ENCODE results near the gene PREPL. TPM values are rescaled to one million over a fixed set of nuclear protein-coding genes. Genes with fewer than 3 reads are reported as not detected.

PREPL gene
- total and polyA plus RNA-seq, 2 donors (not counting 3 experiments of a cell fraction or from before 2014, with no cell fraction given), result 10.1 to 25.7 TPM

GRCh38 chr2:44297431-44297830 lies 63.9 kb downstream of the PREPL start:
- Histone ChIP-seq H3K9ac (replicated peaks; ENCODE audit: extremely low read depth, insufficient read depth, low read length) (no peak overlapping the region), H3K79me2 (ENCODE audit: control insufficient read depth, insufficient read depth, low read length) (no peaks in the 10 kb centered on the region), H3K27ac (ENCODE audit: insufficient read depth, low read depth, low read length) (no peak overlapping the region), H2AFZ (ENCODE audit: low read depth, low read length) (no peak overlapping the region), H3K36me3 (ENCODE audit: control insufficient read depth in 2 of 2, extremely low read depth in 1 of 2, insufficient read depth in 2 of 2, low read length in 2 of 2) (no peaks in the 10 kb centered on the region), H3K27me3 (ENCODE audit: control insufficient read depth in 2 of 2, insufficient read depth in 2 of 2, low read length in 2 of 2) (peaks cover 3 to 12% of the 10 kb centered on the region in 2 experiments), H3K4me3 (replicated peaks in 1 of 3; ENCODE audit: insufficient read depth in 1 of 3, low read depth in 1 of 3, low read length in 3 of 3) (no peak overlapping the region), H3K4me2 (ENCODE audit: insufficient read depth, low read length) (no peak overlapping the region), H3K9me3 (replicated peaks; ENCODE audit: control insufficient read depth, insufficient read depth, low read length) (no peaks in the 10 kb centered on the region), H3K9me1 (replicated peaks; ENCODE audit: control insufficient read depth, extremely low read depth, insufficient read depth, low read length) (no peaks in the 10 kb centered on the region), H4K20me1 (replicated peaks; ENCODE audit: control insufficient read depth, extremely low read depth, insufficient read depth, low read length) (no peaks in the 10 kb centered on the region), H3K4me1 (ENCODE audit: control insufficient read depth, extremely low read depth, insufficient read depth, low read length) (no peaks in the 10 kb centered on the region)
- BruUV-seq (replicated peaks), result no TSS peak
- DNase-seq (ENCODE audit: low read depth, low spot score) (no peak), FAIRE-seq (no peak)
- intact Hi-C loops (cut with micrococcal nuclease), result no loop called here
- CTCF ChIA-PET, result interaction anchor here (0.7 kb wide), 1 partner anchor 254 kb away, joined by 3 read pairs; no protein-coding TSS in a partner anchor
- dilution Hi-C loops (cut with MboI; ENCODE audit: extremely low pct_ligation_motif_present, low sequenced_read_pairs), result no loop called here
- POLR2A ChIA-PET, result no interaction called here
- no peak for TF ChIP-seq CTCF (IDR thresholded peaks at IDR 0.05; ENCODE audit: extremely low read depth in 1 of 2, insufficient read depth in 1 of 2, low read depth in 1 of 2, low read length in 2 of 2)
- no peak for TF ChIP-seq POLR2AphosphoS5 (IDR thresholded peaks at IDR 0.05; ENCODE audit: insufficient read depth, low read depth, low read length)
- TF ChIP-seq EZH2 (IDR thresholded peaks at IDR 0.05; ENCODE audit: borderline replicate concordance, low read depth, low read length, severe bottlenecking), result no peak
- no peak for TF ChIP-seq POLR2A (IDR thresholded peaks at IDR 0.05; ENCODE audit: low read depth, low read length)
- no peak for TF ChIP-seq FOS (IDR thresholded peaks at IDR 0.05; ENCODE audit: borderline replicate concordance, insufficient read depth, low read length)

DNA sequence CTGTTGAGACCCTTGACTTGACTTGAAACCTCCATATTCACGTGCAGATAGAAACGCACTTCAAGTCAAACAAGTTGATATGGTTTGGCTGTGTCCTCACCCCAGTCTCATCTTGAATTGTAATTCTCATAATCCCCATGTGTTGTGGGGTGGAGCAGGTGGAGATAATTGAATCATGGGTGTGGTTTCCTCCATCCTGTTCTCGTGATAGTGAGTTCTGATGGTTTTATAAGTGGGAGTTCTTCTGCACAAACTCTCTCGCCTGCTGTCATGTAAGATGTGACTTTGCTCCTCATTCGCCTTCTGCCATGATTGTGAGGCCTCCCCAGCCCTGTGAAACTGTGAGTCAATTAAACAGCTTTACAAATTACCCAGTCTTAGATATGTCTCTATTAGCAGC lies 64.6 kb downstream of the PREPL start:
- no peaks in the 10 kb centered on the region for H4K20me1 ChIP-seq (replicated peaks; ENCODE audit: control insufficient read depth, extremely low read depth, insufficient read depth, low read length)
- no TSS peak for BruUV-seq (replicated peaks)
- no peaks in the 10 kb centered on the region for H3K9me3 ChIP-seq (replicated peaks; ENCODE audit: control insufficient read depth, insufficient read depth, low read length)
- H3K27me3 ChIP-seq (ENCODE audit: control insufficient read depth in 2 of 2, insufficient read depth in 2 of 2, low read length in 2 of 2), result peaks cover 3 to 12% of the 10 kb centered on the region in 2 experiments
- H3K27ac ChIP-seq (ENCODE audit: insufficient read depth, low read depth, low read length), result no peak overlapping the region
- no peaks in the 10 kb centered on the region for H3K79me2 ChIP-seq (ENCODE audit: control insufficient read depth, insufficient read depth, low read length)
- TF ChIP-seq POLR2AphosphoS5 (IDR thresholded peaks at IDR 0.05; ENCODE audit: insufficient read depth, low read depth, low read length), result no peak
- no peak for TF ChIP-seq CTCF (IDR thresholded peaks at IDR 0.05; ENCODE audit: extremely low read depth in 1 of 2, insufficient read depth in 1 of 2, low read depth in 1 of 2, low read length in 2 of 2)
- TF ChIP-seq JUN (IDR thresholded peaks at IDR 0.05; ENCODE audit: borderline replicate concordance, insufficient read depth, insufficient read length, low read depth), result no peak
- no peak for TF ChIP-seq GATA2 (IDR thresholded peaks at IDR 0.05; ENCODE audit: insufficient read depth, insufficient read length, low read depth, low read length)
- no peak for TF ChIP-seq EZH2 (IDR thresholded peaks at IDR 0.05; ENCODE audit: borderline replicate concordance, low read depth, low read length, severe bottlenecking)
- no peak for TF ChIP-seq MYC (IDR thresholded peaks at IDR 0.05; ENCODE audit: low read depth, low read length)
- TF ChIP-seq, protein P1, sequence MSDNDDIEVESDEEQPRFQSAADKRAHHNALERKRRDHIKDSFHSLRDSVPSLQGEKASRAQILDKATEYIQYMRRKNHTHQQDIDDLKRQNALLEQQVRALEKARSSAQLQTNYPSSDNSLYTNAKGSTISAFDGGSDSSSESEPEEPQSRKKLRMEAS (IDR thresholded peaks at IDR 0.05; ENCODE audit: insufficient read depth, insufficient read length), result no peak
- TF ChIP-seq FOS (IDR thresholded peaks at IDR 0.05; ENCODE audit: borderline replicate concordance, insufficient read depth, low read length), result no peak
- TF ChIP-seq POLR2A (IDR thresholded peaks at IDR 0.05; ENCODE audit: low read depth, low read length), result no peak
- DNase-seq (ENCODE audit: low read depth, low spot score) (no peak), FAIRE-seq (no peak)
- H3K4me3 ChIP-seq (replicated peaks in 1 of 3; ENCODE audit: insufficient read depth in 1 of 3, low read depth in 1 of 3, low read length in 3 of 3), result no peak overlapping the region
- H3K4me1 ChIP-seq (ENCODE audit: control insufficient read depth, extremely low read depth, insufficient read depth, low read length), result peaks cover 1% of the 10 kb centered on the region
- ChIA-PET POLR2A (no interaction called here), CTCF (interaction anchor here (0.7 to 2.4 kb wide), 3 partner anchors 96 to 253 kb away, joined by 3 to 16 read pairs (median 7); no protein-coding TSS in a partner anchor)
- H3K9ac ChIP-seq (replicated peaks; ENCODE audit: extremely low read depth, insufficient read depth, low read length), result no peak overlapping the region
- H3K9me1 ChIP-seq (replicated peaks; ENCODE audit: control insufficient read depth, extremely low read depth, insufficient read depth, low read length), result no peaks in the 10 kb centered on the region
- no peak overlapping the region for H2AFZ ChIP-seq (ENCODE audit: low read depth, low read length)
- no peaks in the 10 kb centered on the region for H3K36me3 ChIP-seq (ENCODE audit: control insufficient read depth in 2 of 2, extremely low read depth in 1 of 2, insufficient read depth in 2 of 2, low read length in 2 of 2)
- dilution Hi-C loops (cut with MboI; ENCODE audit: extremely low pct_ligation_motif_present, low sequenced_read_pairs) (no loop called here), intact Hi-C loops (cut with micrococcal nuclease) (no loop called here)
- no peak overlapping the region for H3K4me2 ChIP-seq (ENCODE audit: insufficient read depth, low read length)

Data from endothelial cell of umbilical vein (primary cell).